ENCODE measurements around the gene MBD6. TPM values are rescaled to one million over a fixed set of nuclear protein-coding genes. Genes with fewer than 3 reads are reported as not detected.

The MBD6 gene
- total and polyA plus RNA-seq, 2 experiments from 2014 or later = 2.1 to 13.0 TPM

GRCh38 chr12:57526477-57527126 lies 4.0 kb downstream of the MBD6 start:
- Histone ChIP-seq H3K9ac (no peak overlapping the region), H3K79me2 (ENCODE audit: insufficient read depth) (peaks cover 59% of the 10 kb centered on the region), H4K20me1 (ENCODE audit: insufficient read depth) (no peaks in the 10 kb centered on the region), H3K27me3 (replicated peaks; ENCODE audit: insufficient read depth) (no peaks in the 10 kb centered on the region), H3F3A (ENCODE audit: insufficient read depth) (peaks cover 49% of the 10 kb centered on the region), H3K9me2 (ENCODE audit: insufficient read depth) (no peaks in the 10 kb centered on the region), H2AFZ (no peak overlapping the region), H3K4me3 (no peak overlapping the region), H3K4me1 (ENCODE audit: insufficient read depth) (peaks cover 14% of the 10 kb centered on the region), H3K27ac (no peak overlapping the region), H3K36me3 (ENCODE audit: low read depth) (peaks cover 42% of the 10 kb centered on the region), H3K9me3 (ENCODE audit: low read depth) (no peaks in the 10 kb centered on the region), H3K4me2 (ENCODE audit: unreplicated experiment) (no peak overlapping the region)
- in situ Hi-C loops (cut with MboI) = no loop called here
- TF ChIP-seq EZH2 (IDR thresholded peaks at IDR 0.05; ENCODE audit: insufficient read depth, poor library complexity, severe bottlenecking) (no peak), EZH2phosphoT487 (IDR thresholded peaks at IDR 0.05; ENCODE audit: insufficient read depth, low read depth) (no peak)
- WGBS, 2 experiments (ENCODE audit: low coverage in 1 of 2, low lambda C conversion rate in 2 of 2, missing lambda C conversion rate in 2 of 2) = 70 to 72% methylated on average over 4 of the region's 4 CpGs
- DNase-seq = no peak

DNA sequence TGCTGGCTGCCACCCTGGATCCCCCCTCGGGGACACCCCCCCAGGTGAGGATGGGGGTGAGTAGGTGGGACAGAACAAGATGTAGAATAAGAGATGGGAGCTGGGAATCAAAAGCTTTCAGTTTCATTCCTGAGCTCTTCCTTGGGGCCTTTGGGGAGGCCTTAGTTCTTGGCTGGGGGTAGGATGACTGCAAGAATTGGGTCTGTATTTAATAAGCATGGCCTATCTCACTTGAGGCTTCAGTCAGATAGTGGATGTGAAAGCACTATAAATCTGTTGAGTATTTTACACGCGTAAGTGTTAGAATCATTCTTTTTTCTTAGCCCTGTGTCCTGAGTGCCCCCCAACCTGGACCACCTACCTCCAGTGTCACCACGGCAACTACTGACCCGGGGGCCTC lies 4.6 kb downstream of the MBD6 start:
- Histone ChIP-seq H3K27ac (no peak overlapping the region), H3K4me2 (ENCODE audit: unreplicated experiment) (no peak overlapping the region), H2AFZ (no peak overlapping the region), H4K20me1 (ENCODE audit: insufficient read depth) (no peaks in the 10 kb centered on the region), H3F3A (ENCODE audit: insufficient read depth) (peaks cover 45% of the 10 kb centered on the region), H3K4me1 (ENCODE audit: insufficient read depth) (peaks cover 9% of the 10 kb centered on the region), H3K9ac (no peak overlapping the region), H3K79me2 (ENCODE audit: insufficient read depth) (peaks cover 59% of the 10 kb centered on the region), H3K36me3 (ENCODE audit: low read depth) (peaks cover 47% of the 10 kb centered on the region), H3K9me2 (ENCODE audit: insufficient read depth) (no peaks in the 10 kb centered on the region), H3K9me3 (ENCODE audit: low read depth) (no peaks in the 10 kb centered on the region), H3K27me3 (replicated peaks; ENCODE audit: insufficient read depth) (no peaks in the 10 kb centered on the region), H3K4me3 (no peak overlapping the region)
- WGBS, 2 experiments (ENCODE audit: low coverage in 1 of 2, low lambda C conversion rate in 2 of 2, missing lambda C conversion rate in 2 of 2) = 60% methylated on average over 5 of the region's 5 CpGs
- in situ Hi-C loops (cut with MboI) = no loop called here
- no peak for DNase-seq
- no peak for TF ChIP-seq EZH2phosphoT487 (IDR thresholded peaks at IDR 0.05; ENCODE audit: insufficient read depth, low read depth)
- no peak for TF ChIP-seq EZH2 (IDR thresholded peaks at IDR 0.05; ENCODE audit: insufficient read depth, poor library complexity, severe bottlenecking)

DNA sequence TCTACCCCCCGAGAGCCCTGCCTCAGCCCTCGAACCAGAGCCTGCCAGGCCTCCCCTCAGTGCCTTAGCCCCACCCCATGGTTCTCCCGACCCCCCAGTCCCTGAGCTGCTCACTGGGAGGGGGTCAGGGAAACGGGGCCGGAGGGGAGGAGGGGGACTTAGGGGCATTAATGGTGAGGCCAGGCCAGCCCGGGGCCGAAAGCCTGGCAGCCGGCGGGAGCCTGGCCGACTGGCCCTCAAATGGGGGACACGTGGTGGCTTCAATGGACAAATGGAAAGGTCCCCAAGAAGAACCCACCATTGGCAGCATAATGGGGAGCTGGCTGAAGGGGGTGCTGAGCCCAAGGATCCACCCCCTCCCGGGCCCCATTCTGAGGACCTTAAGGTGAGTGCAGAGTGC lies 5.6 kb downstream of the MBD6 start:
- peaks cover 57% of the 10 kb centered on the region for H3K36me3 ChIP-seq (ENCODE audit: low read depth)
- no peaks in the 10 kb centered on the region for H3K9me3 ChIP-seq (ENCODE audit: low read depth)
- peaks cover 50% of the 10 kb centered on the region for H3F3A ChIP-seq (ENCODE audit: insufficient read depth)
- H3K9me2 ChIP-seq (ENCODE audit: insufficient read depth) = no peaks in the 10 kb centered on the region
- 90 to 98% methylated on average over 7 to 12 of the region's 12 CpGs for WGBS, 2 experiments (ENCODE audit: low coverage in 1 of 2, low lambda C conversion rate in 2 of 2, missing lambda C conversion rate in 2 of 2)
- H4K20me1 ChIP-seq (ENCODE audit: insufficient read depth) = no peaks in the 10 kb centered on the region
- in situ Hi-C loops (cut with MboI) = no loop called here
- H3K79me2 ChIP-seq (ENCODE audit: insufficient read depth) = peaks cover 58% of the 10 kb centered on the region
- H3K4me3 ChIP-seq = no peak overlapping the region
- H3K4me2 ChIP-seq (ENCODE audit: unreplicated experiment) = no peak overlapping the region
- H3K4me1 ChIP-seq (ENCODE audit: insufficient read depth) = peaks cover 8% of the 10 kb centered on the region
- no peak for DNase-seq
- no peaks in the 10 kb centered on the region for H3K27me3 ChIP-seq (replicated peaks; ENCODE audit: insufficient read depth)
- no peak overlapping the region for H3K27ac ChIP-seq
- TF ChIP-seq EZH2phosphoT487 (IDR thresholded peaks at IDR 0.05; ENCODE audit: insufficient read depth, low read depth) (no peak), EZH2 (IDR thresholded peaks at IDR 0.05; ENCODE audit: insufficient read depth, poor library complexity, severe bottlenecking) (no peak)
- H2AFZ ChIP-seq = no peak overlapping the region
- H3K9ac ChIP-seq = no peak overlapping the region

DNA sequence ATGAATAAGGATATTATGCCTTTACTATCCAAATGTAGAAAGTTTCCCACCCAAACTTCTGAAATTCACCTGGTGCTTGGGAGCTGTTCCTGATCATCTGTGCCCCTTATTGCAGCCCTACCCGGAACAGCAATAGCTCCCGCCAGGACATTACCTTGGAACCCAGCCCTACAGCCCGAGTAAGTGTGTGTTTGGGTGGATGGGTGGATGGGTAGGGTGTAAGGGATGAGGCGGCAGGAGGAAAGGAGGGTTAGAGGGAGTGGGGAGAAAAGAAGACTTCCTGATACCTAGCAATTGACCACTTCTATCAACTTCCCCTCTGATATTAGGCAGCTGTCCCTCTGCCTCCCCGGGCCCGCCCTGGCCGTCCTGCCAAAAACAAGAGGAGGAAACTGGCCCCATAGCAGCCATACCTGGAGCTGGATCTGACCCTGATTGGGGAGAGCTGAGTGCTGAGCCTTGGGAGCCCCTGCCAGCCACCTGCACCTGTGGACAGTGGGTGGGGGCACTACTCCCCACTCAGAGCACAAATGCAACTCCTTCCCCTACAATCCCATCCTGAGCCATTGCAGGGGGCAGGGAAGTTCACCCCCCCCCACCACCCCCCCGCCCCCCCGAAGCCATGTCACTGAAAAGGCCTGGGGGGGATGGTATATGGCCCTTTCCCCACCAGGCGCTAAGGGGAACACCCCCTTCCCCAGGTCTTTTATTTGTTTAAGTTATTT lies 6.4 kb downstream of the MBD6 start:
- Histone ChIP-seq H4K20me1 (ENCODE audit: insufficient read depth) (no peaks in the 10 kb centered on the region), H2AFZ (no peak overlapping the region), H3K27ac (no peak overlapping the region), H3K9me2 (ENCODE audit: insufficient read depth) (no peaks in the 10 kb centered on the region), H3K79me2 (ENCODE audit: insufficient read depth) (peaks cover 50% of the 10 kb centered on the region), H3K36me3 (ENCODE audit: low read depth) (peaks cover 63% of the 10 kb centered on the region), H3K27me3 (replicated peaks; ENCODE audit: insufficient read depth) (no peaks in the 10 kb centered on the region), H3K9ac (no peak overlapping the region), H3K9me3 (ENCODE audit: low read depth) (no peaks in the 10 kb centered on the region), H3K4me1 (ENCODE audit: insufficient read depth) (peaks cover 7% of the 10 kb centered on the region), H3K4me2 (ENCODE audit: unreplicated experiment) (no peak overlapping the region), H3K4me3 (no peak overlapping the region), H3F3A (ENCODE audit: insufficient read depth) (peaks cover 42% of the 10 kb centered on the region)
- 72 to 73% methylated on average over 10 of the region's 10 CpGs for WGBS, 2 experiments (ENCODE audit: low coverage in 1 of 2, low lambda C conversion rate in 2 of 2, missing lambda C conversion rate in 2 of 2)
- no peak for TF ChIP-seq EZH2 (IDR thresholded peaks at IDR 0.05; ENCODE audit: insufficient read depth, poor library complexity, severe bottlenecking)
- TF ChIP-seq EZH2phosphoT487 (IDR thresholded peaks at IDR 0.05; ENCODE audit: insufficient read depth, low read depth) = no peak
- DNase-seq = no peak
- in situ Hi-C loops (cut with MboI) = no loop called here
